Pancreas (tissue), 10 donors: ENCODE results near the gene TAOK3. TPM values are rescaled to one million over a fixed set of nuclear protein-coding genes. Genes with fewer than 3 reads are reported as not detected.
A peak's percentile ranks its signal among the peaks of the same experiment; 100 is the strongest.

Source experiments
- ATAC-seq, 4 donors: fragments of 200-7000 bp; cut with Tn5 transposase; one replicate each; pipeline versions ENCODE4 v1.8.0 to v1.9.1; 2020; ENCODE audit warnings: mild to moderate bottlenecking in 4 of 4, moderate library complexity in 4 of 4
- DNase-seq, 6 donors: peaks; one replicate each; pipeline ENCODE4 v3.0.0-alpha.2; 2020
- FAIRE-seq: peaks from 2 replicates; lab custom pipeline; 2012; peaks lifted over from hg19 to GRCh38; lab: Jason Lieb, UNC
- H3K27ac ChIP-seq, 4 donors: fragments of 200-600 bp; sonication (generic); 1 replicate in 3 of 4; 2 replicates in 1 of 4; pipeline versions ENCODE4 v1.5.0 to v1.8.0; 2020
- H3K27me3 ChIP-seq, 4 donors: fragments of 200-600 bp; one replicate each; pipeline ENCODE4 v1.8.0; 2021
- H3K36me3 ChIP-seq, 3 donors: fragments of 200-600 bp; sonication (generic) in 1 of 3; one replicate each; pipeline versions ENCODE4 v1.5.0 to v1.8.0; 2020 to 2021
- H3K4me1 ChIP-seq, 3 donors: fragments of 200-600 bp; one replicate each; pipeline ENCODE4 v1.8.0; 2021
- H3K4me3 ChIP-seq, 4 donors: fragments of 200-600 bp; sonication (generic) in 2 of 4; one replicate each; pipeline versions ENCODE4 v1.5.0 to v1.8.0; 2020 to 2021
- H3K9me3 ChIP-seq, 4 donors: fragments of 200-600 bp; one replicate each; pipeline ENCODE4 v1.8.0; 2021
- WGBS, 2 donors: extraction: QIAGEN DNeasy Blood & Tissue Kit; methylation state at CpG; one replicate each; pipeline ENCODE4 v1.1.7; 2013; 5-methylcytosine and 5-hydroxymethylcytosine counted together
- intact Hi-C, 3 donors: fragments of 100-400 bp; cut with DNase I; formaldehyde crosslinking; loops; one replicate each; pipeline versions ENCODE4 v1.11.1 to v1.14.2; 2022
- polyA plus RNA-seq, 2 donors: library from polyadenylated mRNA; stranded (reverse); fragments of 200-250 nt; gene quantifications; one replicate each; pipeline ENCODE4 v1.2.3, GENCODE V29; 2013
- total RNA-seq, 6 donors: library from RNA; stranded (reverse); fragmentation: NEBNext Ultra II Directional in 4 of 6; extraction: Animal tissue kit (Norgen Biotek cat#: 25700) in 4 of 6; gene quantifications; one replicate each; pipeline versions ENCODE4 v1.2.1 to v1.2.4, GENCODE V29; 2021 to 2023
- TF ChIP-seq, protein P1 (sequence below), 4 donors: fragments of 200-600 bp; sonication (generic) in 3 of 4; IDR thresholded peaks; one replicate each; pipeline versions ENCODE4 v1.5.0 to v1.8.0; 2021; ENCODE audit warnings: antibody characterized with exemption in 4 of 4
- donor health status: healthy with polysubstance abuse.
- donor health status: DM: no; HTN: no; CAD: no; lungs with moderate emphysema.
- donor health status: DM: no; HTN: no; CAD: no.
- donor health status: control.
- donor health status: control.
- donor health status: Bipolar disorder and iron deficiency.
- donor health status: DM: yes; HTN: yes; CAD: no.
- donor health status: DM: no; HTN: no; CAD: no.
- donor health status: DM: no; HTN: no; CAD: no.
- donor health status: DM: yes; HTN: yes; CAD: no.

The TAOK3 gene
- total and polyA plus RNA-seq, 8 donors: 7.9 to 21.0 (median 11.4) TPM

DNA sequence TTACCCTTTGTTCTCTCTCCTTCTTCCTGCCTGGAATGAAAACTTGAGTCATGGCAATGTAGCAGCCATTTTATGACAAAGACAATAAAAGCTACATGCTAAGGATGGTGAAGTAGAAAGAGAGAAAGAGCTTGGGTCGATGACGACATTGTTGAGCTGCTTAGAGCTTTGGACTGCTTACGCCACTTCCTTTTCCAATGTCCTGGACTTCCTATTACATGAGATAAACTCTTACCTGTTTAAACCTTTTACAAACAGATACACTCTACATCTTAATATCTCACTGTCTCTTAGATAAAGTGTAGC is 166.6 kb downstream of the TAOK3 start:
- Histone ChIP-seq H3K4me1 (no peaks in the 10 kb centered on the region), H3K27ac (no peak overlapping the region), H3K36me3 (no peaks in the 10 kb centered on the region), H3K27me3 (no peaks in the 10 kb centered on the region), H3K9me3 (no peaks in the 10 kb centered on the region), H3K4me3 (no peak overlapping the region)
- TF ChIP-seq, protein P1, sequence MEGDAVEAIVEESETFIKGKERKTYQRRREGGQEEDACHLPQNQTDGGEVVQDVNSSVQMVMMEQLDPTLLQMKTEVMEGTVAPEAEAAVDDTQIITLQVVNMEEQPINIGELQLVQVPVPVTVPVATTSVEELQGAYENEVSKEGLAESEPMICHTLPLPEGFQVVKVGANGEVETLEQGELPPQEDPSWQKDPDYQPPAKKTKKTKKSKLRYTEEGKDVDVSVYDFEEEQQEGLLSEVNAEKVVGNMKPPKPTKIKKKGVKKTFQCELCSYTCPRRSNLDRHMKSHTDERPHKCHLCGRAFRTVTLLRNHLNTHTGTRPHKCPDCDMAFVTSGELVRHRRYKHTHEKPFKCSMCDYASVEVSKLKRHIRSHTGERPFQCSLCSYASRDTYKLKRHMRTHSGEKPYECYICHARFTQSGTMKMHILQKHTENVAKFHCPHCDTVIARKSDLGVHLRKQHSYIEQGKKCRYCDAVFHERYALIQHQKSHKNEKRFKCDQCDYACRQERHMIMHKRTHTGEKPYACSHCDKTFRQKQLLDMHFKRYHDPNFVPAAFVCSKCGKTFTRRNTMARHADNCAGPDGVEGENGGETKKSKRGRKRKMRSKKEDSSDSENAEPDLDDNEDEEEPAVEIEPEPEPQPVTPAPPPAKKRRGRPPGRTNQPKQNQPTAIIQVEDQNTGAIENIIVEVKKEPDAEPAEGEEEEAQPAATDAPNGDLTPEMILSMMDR (IDR thresholded peaks at IDR 0.05): no peak
- no peak for ATAC-seq
- intact Hi-C loops: no loop called here
- no peak for DNase-seq
- FAIRE-seq: no peak
- WGBS, 2 donors: 89% methylated on average over 3 of the region's 3 CpGs

DNA sequence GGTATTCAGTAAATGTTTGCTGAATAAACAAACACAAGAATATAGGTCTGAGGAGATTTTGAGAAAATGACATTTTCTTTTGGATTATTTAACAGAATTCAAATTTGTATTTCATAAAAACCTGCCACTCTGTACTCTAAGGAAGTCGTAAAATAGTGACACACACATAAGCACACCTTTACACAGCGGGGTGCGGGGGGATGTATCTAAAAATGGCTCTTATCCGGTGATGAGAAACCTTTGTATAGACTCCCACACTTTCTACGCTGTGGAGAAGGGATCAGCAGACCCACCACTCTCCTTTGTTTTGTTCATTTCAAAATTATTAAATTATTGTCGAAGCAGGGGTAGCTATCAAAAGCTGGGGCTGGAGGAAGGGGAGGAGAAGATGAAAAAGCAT is 178.7 kb downstream of the TAOK3 start:
- Histone ChIP-seq H3K27ac (no peak overlapping the region), H3K4me1 (peaks cover 0 to 17% (median 14%) of the 10 kb centered on the region in 3 donors), H3K9me3 (no peaks in the 10 kb centered on the region), H3K4me3 (no peak overlapping the region), H3K36me3 (peaks cover 0 to 15% (median 3%) of the 10 kb centered on the region in 3 donors), H3K27me3 (no peaks in the 10 kb centered on the region)
- WGBS, 2 donors: 91 to 93% methylated on average over 6 of the region's 6 CpGs
- TF ChIP-seq, protein P1 (IDR thresholded peaks at IDR 0.05): no peak
- no peak for DNase-seq
- no peak for FAIRE-seq
- intact Hi-C loops: no loop called here
- ATAC-seq: no peak

DNA sequence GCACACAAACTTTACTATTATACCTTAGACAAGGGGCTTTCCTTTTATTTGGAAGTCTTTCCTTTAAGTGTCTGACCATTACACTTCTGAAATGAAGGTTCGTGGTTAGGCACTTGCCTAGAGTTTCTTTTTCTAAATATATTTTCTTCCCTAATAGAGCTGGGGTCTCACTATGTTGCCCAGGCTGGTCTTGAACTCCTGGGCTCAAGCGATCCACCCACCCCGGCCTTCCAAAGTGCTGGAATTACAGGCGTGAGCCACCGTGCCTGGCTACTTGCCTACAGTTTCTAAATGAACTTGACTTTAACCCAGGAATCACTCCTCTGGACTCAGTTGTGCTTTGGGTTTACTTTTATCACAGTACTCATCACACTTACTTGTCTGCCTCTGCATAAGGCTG is 179.2 kb downstream of the TAOK3 start:
- intact Hi-C loops: no loop called here
- Histone ChIP-seq H3K4me1 (peaks cover 0 to 17% (median 16%) of the 10 kb centered on the region in 3 donors), H3K36me3 (peaks cover 0 to 11% (median 0%) of the 10 kb centered on the region in 3 donors), H3K27me3 (no peaks in the 10 kb centered on the region), H3K9me3 (no peaks in the 10 kb centered on the region), H3K27ac (no peak overlapping the region), H3K4me3 (no peak overlapping the region)
- ATAC-seq (no peak), DNase-seq (no peak), FAIRE-seq (no peak)
- WGBS, 2 donors: 74 to 85% methylated on average over 5 of the region's 5 CpGs
- TF ChIP-seq, protein P1 (IDR thresholded peaks at IDR 0.05): no peak

DNA sequence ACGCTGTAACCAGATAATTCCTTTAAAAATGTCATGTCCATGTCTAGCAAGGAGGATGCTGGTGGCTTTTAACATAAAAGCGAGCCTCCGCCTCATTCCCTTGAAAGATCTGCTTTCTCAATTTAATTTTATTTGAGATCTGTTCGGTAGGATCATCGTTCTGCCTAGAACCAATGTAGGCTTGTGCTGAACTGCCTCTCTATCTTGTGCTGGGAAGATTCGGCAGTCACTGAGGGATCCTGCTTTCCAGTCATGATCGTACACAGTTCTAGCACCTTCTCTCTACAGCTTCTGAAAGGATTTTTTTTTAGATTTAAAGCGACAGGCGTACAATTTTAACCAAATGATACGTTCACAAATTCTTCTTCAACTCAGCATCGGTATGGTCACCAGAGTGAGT is 182.4 kb downstream of the TAOK3 start:
- no peaks in the 10 kb centered on the region for H3K9me3 ChIP-seq
- H3K27me3 ChIP-seq: no peaks in the 10 kb centered on the region
- no peak for FAIRE-seq
- H3K27ac ChIP-seq: peak overlapping the region in 3 of 4 donors; percentile 40 to 84 (median 82)
- intact Hi-C loops: no loop called here
- peaks cover 0 to 38% (median 23%) of the 10 kb centered on the region in 3 donors for H3K4me1 ChIP-seq
- DNase-seq: peak in 1 of 6 donors; percentile 31
- WGBS, 2 donors: 13 to 16% methylated on average over 11 of the region's 11 CpGs
- ATAC-seq: peak; percentile 63 to 81 (median 70)
- H3K4me3 ChIP-seq: peak overlapping the region in 2 of 4 donors; percentile 21 to 37
- TF ChIP-seq, protein P1 (IDR thresholded peaks at IDR 0.05): no peak
- peaks cover 0 to 2% (median 0%) of the 10 kb centered on the region in 3 donors for H3K36me3 ChIP-seq

DNA sequence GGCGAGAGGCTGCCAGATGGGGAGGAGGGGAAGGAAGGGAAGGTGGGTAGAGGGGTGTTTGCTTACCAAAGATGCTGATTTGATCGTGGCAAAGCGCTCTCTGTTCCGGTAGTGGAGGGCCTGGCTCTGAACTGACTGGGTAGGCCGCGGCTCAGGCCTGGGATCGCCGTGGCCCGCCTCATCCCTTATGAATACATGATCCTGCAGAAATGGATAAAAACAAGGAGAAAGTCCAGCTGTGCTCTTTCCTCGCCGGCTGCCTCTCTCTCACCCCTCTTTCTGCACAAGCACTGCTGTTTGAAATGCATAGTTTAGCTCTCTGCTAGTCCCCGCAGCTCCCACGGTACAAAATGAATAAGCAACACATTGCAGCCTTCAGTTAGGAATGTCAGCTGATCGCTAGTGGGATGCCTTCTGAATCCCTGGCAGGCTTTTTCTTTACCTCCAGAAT is 182.9 kb downstream of the TAOK3 start:
- FAIRE-seq (no peak), DNase-seq (peak in 5 of 6 donors; percentile 19 to 63 (median 22)), ATAC-seq (peak; percentile 64 to 80 (median 76))
- no peaks in the 10 kb centered on the region for H3K36me3 ChIP-seq
- TF ChIP-seq, protein P1 (IDR thresholded peaks at IDR 0.05): no peak
- 7 to 11% methylated on average over 14 of the region's 14 CpGs for WGBS, 2 donors
- peaks cover 0 to 39% (median 24%) of the 10 kb centered on the region in 3 donors for H3K4me1 ChIP-seq
- intact Hi-C loops: loop anchor here in 1 of 3 donors (10.0 kb wide), 1 partner anchor 185 kb away; the partner anchor contains the start of genes SUDS3 and TAOK3
- no peaks in the 10 kb centered on the region for H3K9me3 ChIP-seq
- no peaks in the 10 kb centered on the region for H3K27me3 ChIP-seq
- H3K4me3 ChIP-seq: peak overlapping the region in 2 of 4 donors; percentile 21 to 37
- H3K27ac ChIP-seq: peak overlapping the region in 3 of 4 donors; percentile 40 to 84 (median 82)
